ENCODE data around the gene NSMCE1. TPM values are rescaled to one million over a fixed set of nuclear protein-coding genes. Genes with fewer than 3 reads are reported as not detected.

The NSMCE1 gene
- total RNA-seq, 1 donor from 2014 or later = 33.3 TPM

DNA sequence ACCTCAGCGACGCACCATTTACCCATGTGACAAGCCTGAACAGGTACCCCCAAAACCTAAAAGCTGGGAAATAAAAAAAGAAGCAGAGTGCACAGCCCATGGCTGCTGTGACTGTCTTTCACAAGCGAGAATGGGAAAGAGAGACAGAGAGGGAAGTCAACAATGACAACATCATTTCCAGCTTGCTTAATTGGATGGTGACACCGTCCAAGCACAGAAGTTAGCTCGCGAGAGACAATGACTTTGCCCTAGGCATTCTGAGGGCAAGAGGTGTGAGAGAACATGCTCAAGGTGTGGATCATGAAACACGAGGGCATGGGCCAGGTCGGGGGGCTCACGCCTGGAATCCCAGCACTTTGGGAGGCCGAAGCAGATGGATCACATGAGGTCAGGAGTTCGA is 19.3 kb upstream of the NSMCE1 start:
- Mint-ChIP-seq H3K27me3 (no peaks in the 10 kb centered on the region), H3K36me3 (no peaks in the 10 kb centered on the region), H3K9me3 (no peaks in the 10 kb centered on the region), H3K27ac (no peak overlapping the region), H3K4me1 (ENCODE audit: unreplicated experiment) (no peaks in the 10 kb centered on the region), H3K4me3 (no peak overlapping the region)
- no peak for TF ChIP-seq CTCF (conservative IDR thresholded peaks at IDR 0.05)
- DNase-seq (ENCODE audit: extremely low spot score, unreplicated experiment) = peak; percentile 44

DNA sequence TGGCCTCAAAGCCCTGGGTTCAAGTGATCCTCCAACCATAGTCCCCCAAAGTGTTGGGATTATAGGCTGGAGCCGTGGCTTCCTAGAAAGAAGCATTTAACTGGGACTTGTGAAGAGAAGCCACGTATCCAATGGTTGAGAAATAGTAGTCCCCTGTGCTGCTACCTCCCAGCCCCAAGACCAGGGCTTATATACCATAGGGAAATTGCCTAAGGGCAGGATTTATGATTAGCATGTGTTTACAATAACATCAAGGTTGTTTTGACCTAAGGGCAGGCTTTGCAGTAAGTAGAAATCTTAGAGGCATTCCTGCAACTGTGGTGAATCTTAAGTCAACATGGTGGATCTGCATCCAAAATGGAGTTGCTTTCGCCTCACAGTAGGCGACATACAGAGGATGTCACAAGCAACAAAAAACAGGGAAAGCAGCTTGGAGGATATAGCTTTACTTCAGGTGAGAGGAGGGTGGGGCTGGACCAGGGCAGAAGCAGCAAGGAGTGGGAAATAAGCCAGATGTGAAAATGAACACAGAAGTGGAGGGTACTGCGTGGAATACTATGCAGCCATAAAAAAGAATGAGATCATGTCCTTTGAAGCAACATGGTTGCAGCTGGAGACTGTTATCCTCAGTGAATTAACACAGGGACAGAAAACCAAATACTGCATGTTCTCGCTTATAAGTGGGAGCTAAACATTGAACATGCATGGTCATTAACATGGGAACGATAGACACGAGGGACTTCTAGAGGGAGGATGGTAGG is 18.7 kb upstream of the NSMCE1 start:
- no peak for DNase-seq (ENCODE audit: extremely low spot score, unreplicated experiment)
- TF ChIP-seq CTCF (conservative IDR thresholded peaks at IDR 0.05) = no peak
- Mint-ChIP-seq H3K27me3 (no peaks in the 10 kb centered on the region), H3K9me3 (no peaks in the 10 kb centered on the region), H3K4me3 (no peak overlapping the region), H3K36me3 (no peaks in the 10 kb centered on the region), H3K27ac (no peak overlapping the region), H3K4me1 (ENCODE audit: unreplicated experiment) (no peaks in the 10 kb centered on the region)

GRCh38 chr16:27286451-27286850 is 17.9 kb upstream of the NSMCE1 start:
- Mint-ChIP-seq H3K9me3 (no peaks in the 10 kb centered on the region), H3K4me3 (no peak overlapping the region), H3K27ac (no peak overlapping the region), H3K36me3 (no peaks in the 10 kb centered on the region), H3K27me3 (peaks cover 3% of the 10 kb centered on the region), H3K4me1 (ENCODE audit: unreplicated experiment) (no peaks in the 10 kb centered on the region)
- no peak for DNase-seq (ENCODE audit: extremely low spot score, unreplicated experiment)
- TF ChIP-seq CTCF (conservative IDR thresholded peaks at IDR 0.05) = no peak

- H3K4me1 Mint-ChIP-seq (ENCODE audit: unreplicated experiment) = no peaks in the 10 kb centered on the region
- TF ChIP-seq CTCF (conservative IDR thresholded peaks at IDR 0.05) = no peak
- H3K36me3 Mint-ChIP-seq = no peaks in the 10 kb centered on the region
- no peaks in the 10 kb centered on the region for H3K9me3 Mint-ChIP-seq
- no peak overlapping the region for H3K4me3 Mint-ChIP-seq
- H3K27me3 Mint-ChIP-seq = peaks cover 5% of the 10 kb centered on the region
- peak; percentile 13 for DNase-seq (ENCODE audit: extremely low spot score, unreplicated experiment)
- H3K27ac Mint-ChIP-seq = no peak overlapping the region
These were observed 17.2 kb upstream of the NSMCE1 start for GRCh38 chr16:27285676-27286196.

DNA sequence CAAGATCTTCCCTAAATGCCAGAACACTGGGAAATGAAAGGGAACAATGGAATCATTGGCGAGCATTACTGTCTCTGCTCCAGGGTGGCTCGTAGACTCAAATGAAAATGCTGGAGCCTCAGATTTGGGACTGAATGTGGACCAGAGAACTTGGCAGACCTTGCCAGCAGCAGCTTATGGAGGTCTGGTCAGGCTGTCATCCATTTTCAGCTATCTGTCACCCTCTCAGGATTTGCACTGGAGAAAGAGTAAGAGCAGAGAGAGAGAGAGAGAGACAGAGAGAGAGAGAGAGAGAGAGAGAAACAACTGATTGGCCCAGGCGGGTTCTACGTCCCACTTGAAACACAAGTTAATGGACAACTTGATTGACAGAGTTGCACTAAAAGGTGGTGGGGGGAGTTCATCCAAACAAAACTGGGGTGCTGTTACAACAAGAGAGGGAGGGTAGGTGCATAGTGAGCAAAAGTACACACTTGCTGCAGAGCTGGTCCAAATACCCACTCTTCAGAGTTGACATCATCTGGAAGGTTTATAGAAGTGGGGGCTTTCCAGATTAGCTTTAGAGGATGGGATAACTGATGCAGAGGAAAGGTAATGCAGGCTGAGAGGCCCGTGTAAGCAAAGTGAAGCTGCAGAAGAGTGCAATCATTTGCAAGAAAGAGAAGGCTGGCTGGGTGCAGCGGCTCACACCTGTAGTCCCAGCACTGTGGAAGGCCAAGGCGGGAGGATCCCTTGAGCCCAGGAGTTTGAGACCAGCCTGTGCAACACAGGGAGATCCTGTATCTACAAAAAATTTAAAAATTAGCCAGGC is 16.5 kb upstream of the NSMCE1 start:
- H3K27me3 Mint-ChIP-seq = peaks cover 5% of the 10 kb centered on the region
- no peak for TF ChIP-seq CTCF (conservative IDR thresholded peaks at IDR 0.05)

More for the DNA sequence above, 16.5 kb upstream of the NSMCE1 start:
- H3K27ac Mint-ChIP-seq = no peak overlapping the region
- H3K4me3 Mint-ChIP-seq = no peak overlapping the region
- H3K36me3 Mint-ChIP-seq = no peaks in the 10 kb centered on the region
- no peaks in the 10 kb centered on the region for H3K9me3 Mint-ChIP-seq
- peak; percentile 42 for DNase-seq (ENCODE audit: extremely low spot score, unreplicated experiment)
- no peaks in the 10 kb centered on the region for H3K4me1 Mint-ChIP-seq (ENCODE audit: unreplicated experiment)
